Hepatocyte (in vitro differentiated cells): ENCODE results near the gene ZBTB42. TPM values are rescaled to one million over a fixed set of nuclear protein-coding genes. Genes with fewer than 3 reads are reported as not detected.

ENCODE experiments used
- DNase-seq: peaks from one replicate; pipeline ENCODE4 v3.0.0-alpha.2; 2016; ENCODE audit warnings: low spot score
- H2AFZ ChIP-seq: fragments of 200-600 bp; sonication (generic); 2 replicates; pipeline ENCODE4 v1.6.0; 2016; ENCODE audit warnings: antibody characterized with exemption, mild to moderate bottlenecking
- H3K27ac ChIP-seq: fragments of 200-600 bp; sonication (generic); 2 replicates; pipeline ENCODE4 v1.5.1; 2016; ENCODE audit warnings: mild to moderate bottlenecking
- H3K27me3 ChIP-seq: fragments of 200-600 bp; sonication (generic); 2 replicates; pipeline ENCODE4 v1.6.1; 2016
- H3K36me3 ChIP-seq: fragments of 200-600 bp; sonication (generic); replicated peaks from 2 replicates; pipeline ENCODE4 v1.5.1; 2016; ENCODE audit warnings: low read depth; ENCODE audit not compliant: insufficient read depth
- H3K4me1 ChIP-seq: fragments of 200-600 bp; sonication (generic); 2 replicates; pipeline ENCODE4 v1.5.1; 2016; ENCODE audit warnings: mild to moderate bottlenecking, moderate library complexity; ENCODE audit not compliant: insufficient read depth
- H3K4me2 ChIP-seq: fragments of 200-600 bp; sonication (generic); 2 replicates; pipeline ENCODE4 v1.6.0; 2016
- H3K4me3 ChIP-seq: fragments of 200-600 bp; sonication (generic); 2 replicates; pipeline ENCODE4 v1.5.1; 2016; ENCODE audit warnings: mild to moderate bottlenecking
- H3K79me2 ChIP-seq: fragments of 200-600 bp; sonication (generic); 2 replicates; pipeline ENCODE4 v1.6.0; 2017; ENCODE audit warnings: mild to moderate bottlenecking
- H3K9me2 ChIP-seq: fragments of 200-600 bp; sonication (generic); replicated peaks from 2 replicates; pipeline ENCODE4 v1.6.0; 2017; ENCODE audit warnings: mild to moderate bottlenecking; ENCODE audit not compliant: insufficient read depth
- H3K9me3 ChIP-seq: fragments of 200-600 bp; sonication (generic); 2 replicates; pipeline ENCODE4 v1.5.1; 2016; ENCODE audit warnings: low read depth, mild to moderate bottlenecking
- H4K20me1 ChIP-seq: fragments of 200-600 bp; sonication (generic); 2 replicates; pipeline ENCODE4 v1.6.0; 2016; ENCODE audit warnings: mild to moderate bottlenecking; ENCODE audit not compliant: insufficient read depth, poor library complexity, severe bottlenecking
- EZH2 ChIP-seq: fragments of 200-600 bp; sonication (generic); IDR thresholded peaks from 2 replicates; pipeline ENCODE4 v1.6.1; 2016; ENCODE audit warnings: antibody characterized with exemption, mild to moderate bottlenecking, borderline replicate concordance
- EZH2phosphoT487 ChIP-seq: fragments of 200-600 bp; sonication (generic); IDR thresholded peaks from one replicate; pipeline ENCODE4 v1.6.1; 2018; ENCODE audit warnings: antibody characterized with exemption, mild to moderate bottlenecking, low read depth, moderate library complexity; ENCODE audit not compliant: unreplicated experiment, severe bottlenecking
- WGBS: methylation state at CpG from one replicate; pipeline ENCODE4 v1.1.6; 2016; ENCODE audit warnings: low lambda C conversion rate; ENCODE audit errors: missing lambda C conversion rate; 5-methylcytosine and 5-hydroxymethylcytosine counted together
- polyA plus RNA-seq: library from polyadenylated mRNA; unstranded; fragments of >200 nt; fragmentation: Nextera tagmentation; extraction: Ambion mirVana; gene quantifications from 2 replicates; pipeline ENCODE4 v1.2.1, GENCODE V29; 2016
- total RNA-seq: library from RNA; depleted of rRNA; stranded (reverse); fragments of >200 nt; gene quantifications from 2 replicates; pipeline ENCODE4 v1.2.3, GENCODE V29; 2014
- TF ChIP-seq, protein P1 (sequence below): fragments of 200-600 bp; sonication (generic); IDR thresholded peaks from 2 replicates; pipeline ENCODE4 v1.5.1; 2016; ENCODE audit warnings: antibody characterized with exemption, mild to moderate bottlenecking; ENCODE audit not compliant: poor library complexity

ZBTB42 gene
- total and polyA plus RNA-seq, 2 experiments from 2014 or later = 3.6 to 8.6 TPM

- no peak overlapping the region for H3K4me2 ChIP-seq
- H3K27me3 ChIP-seq = no peaks in the 10 kb centered on the region
- no peak overlapping the region for H3K27ac ChIP-seq
- TF ChIP-seq EZH2 (no peak), EZH2phosphoT487 (no peak)
- TF ChIP-seq, protein P1, sequence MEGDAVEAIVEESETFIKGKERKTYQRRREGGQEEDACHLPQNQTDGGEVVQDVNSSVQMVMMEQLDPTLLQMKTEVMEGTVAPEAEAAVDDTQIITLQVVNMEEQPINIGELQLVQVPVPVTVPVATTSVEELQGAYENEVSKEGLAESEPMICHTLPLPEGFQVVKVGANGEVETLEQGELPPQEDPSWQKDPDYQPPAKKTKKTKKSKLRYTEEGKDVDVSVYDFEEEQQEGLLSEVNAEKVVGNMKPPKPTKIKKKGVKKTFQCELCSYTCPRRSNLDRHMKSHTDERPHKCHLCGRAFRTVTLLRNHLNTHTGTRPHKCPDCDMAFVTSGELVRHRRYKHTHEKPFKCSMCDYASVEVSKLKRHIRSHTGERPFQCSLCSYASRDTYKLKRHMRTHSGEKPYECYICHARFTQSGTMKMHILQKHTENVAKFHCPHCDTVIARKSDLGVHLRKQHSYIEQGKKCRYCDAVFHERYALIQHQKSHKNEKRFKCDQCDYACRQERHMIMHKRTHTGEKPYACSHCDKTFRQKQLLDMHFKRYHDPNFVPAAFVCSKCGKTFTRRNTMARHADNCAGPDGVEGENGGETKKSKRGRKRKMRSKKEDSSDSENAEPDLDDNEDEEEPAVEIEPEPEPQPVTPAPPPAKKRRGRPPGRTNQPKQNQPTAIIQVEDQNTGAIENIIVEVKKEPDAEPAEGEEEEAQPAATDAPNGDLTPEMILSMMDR = peak; percentile 52
- peaks cover 19% of the 10 kb centered on the region for H3K79me2 ChIP-seq
- peak; percentile 81 for DNase-seq
- no peaks in the 10 kb centered on the region for H4K20me1 ChIP-seq
- 25% methylated on average over 22 of the region's 22 CpGs for WGBS
- H3K36me3 ChIP-seq = no peaks in the 10 kb centered on the region
- H2AFZ ChIP-seq = no peak overlapping the region
- no peak overlapping the region for H3K4me3 ChIP-seq
- H3K4me1 ChIP-seq = peaks cover 14% of the 10 kb centered on the region
- no peaks in the 10 kb centered on the region for H3K9me2 ChIP-seq
- no peaks in the 10 kb centered on the region for H3K9me3 ChIP-seq
Observed at GRCh38 chr14:104820669-104821228, 19.8 kb downstream of the ZBTB42 start.

DNA sequence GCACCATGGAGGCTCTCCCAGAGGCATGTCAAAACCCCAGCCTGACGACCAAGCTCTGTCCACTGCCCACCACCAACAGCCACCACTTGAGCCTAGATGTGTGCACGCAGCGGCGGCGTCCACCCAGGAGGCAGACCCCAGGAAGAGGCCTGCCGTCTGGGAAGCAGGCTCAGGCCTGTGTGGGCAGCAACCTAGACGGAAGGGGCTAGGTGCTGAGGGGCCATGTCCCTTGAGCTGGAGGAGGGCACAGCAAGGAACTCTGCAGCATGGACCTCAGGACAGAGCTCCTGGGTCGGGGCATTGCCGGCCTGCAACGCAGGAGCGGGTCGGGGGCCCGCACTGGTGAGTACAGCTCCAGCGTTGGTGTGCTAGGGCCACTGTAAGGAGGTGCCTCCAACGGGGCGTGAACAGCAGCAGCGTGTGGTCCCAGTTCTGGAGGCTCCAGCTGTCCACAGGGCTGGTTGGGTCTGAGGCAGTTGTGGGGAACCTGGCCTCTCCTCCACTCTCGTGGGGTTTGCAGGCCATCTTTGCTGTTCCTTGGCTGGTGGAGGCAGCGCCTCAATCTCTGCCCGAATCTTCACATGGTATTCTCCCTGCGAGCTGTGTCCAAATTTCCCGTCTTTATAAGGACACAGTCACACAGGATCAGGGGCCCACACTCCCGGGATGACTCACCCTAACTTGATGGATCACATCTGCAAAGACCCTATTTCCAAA lies 20.5 kb downstream of the ZBTB42 start:
- peak; percentile 1 for DNase-seq
- Histone ChIP-seq H3K79me2 (peaks cover 19% of the 10 kb centered on the region), H4K20me1 (no peaks in the 10 kb centered on the region), H2AFZ (no peak overlapping the region), H3K9me3 (no peaks in the 10 kb centered on the region), H3K9me2 (no peaks in the 10 kb centered on the region), H3K36me3 (no peaks in the 10 kb centered on the region), H3K27ac (no peak overlapping the region), H3K4me1 (peaks cover 14% of the 10 kb centered on the region), H3K27me3 (no peaks in the 10 kb centered on the region), H3K4me3 (no peak overlapping the region), H3K4me2 (no peak overlapping the region)
- TF ChIP-seq EZH2 (no peak), EZH2phosphoT487 (no peak)
- TF ChIP-seq, protein P1 = no peak
- 87% methylated on average over 23 of the region's 23 CpGs for WGBS

DNA sequence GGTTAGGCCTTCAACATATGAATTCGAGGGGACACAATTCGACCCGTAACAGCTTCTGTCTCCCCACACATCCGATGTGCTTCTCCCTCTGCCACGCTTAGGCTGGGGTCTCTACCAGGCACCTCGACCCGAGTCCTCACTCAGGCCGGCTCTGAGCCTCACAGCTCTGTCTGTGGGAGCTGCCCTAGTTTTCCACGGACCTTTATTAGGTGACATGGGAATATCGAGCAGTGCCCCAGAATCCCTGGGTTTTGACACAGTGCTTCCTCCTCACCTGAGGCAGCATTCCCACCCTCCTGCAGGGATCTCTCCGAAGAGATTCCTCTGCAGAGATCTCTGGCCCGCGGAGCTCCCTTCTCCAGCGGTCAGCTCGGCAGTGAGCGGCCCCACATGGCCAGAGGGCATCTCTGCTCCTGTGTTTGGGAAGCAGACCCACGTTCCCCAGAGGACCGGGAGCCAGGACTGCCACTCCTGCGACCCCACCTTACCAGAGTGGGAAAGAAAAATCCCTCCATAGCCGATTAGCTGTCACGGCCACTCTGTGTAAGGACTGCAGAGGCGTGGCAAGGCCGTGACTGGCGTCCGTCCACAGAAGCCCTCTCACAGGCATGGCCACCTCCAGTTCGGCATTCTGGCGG lies 21.2 kb downstream of the ZBTB42 start:
- 88% methylated on average over 27 of the region's 27 CpGs for WGBS
- H3K79me2 ChIP-seq = peaks cover 12% of the 10 kb centered on the region
- no peaks in the 10 kb centered on the region for H3K27me3 ChIP-seq
- no peaks in the 10 kb centered on the region for H3K9me2 ChIP-seq
- H3K36me3 ChIP-seq = no peaks in the 10 kb centered on the region
- TF ChIP-seq EZH2phosphoT487 = no peak
- no peak for TF ChIP-seq EZH2
- TF ChIP-seq, protein P1 = no peak
- no peak overlapping the region for H2AFZ ChIP-seq
- H4K20me1 ChIP-seq = no peaks in the 10 kb centered on the region
- DNase-seq = peak; percentile 4
- H3K4me1 ChIP-seq = peaks cover 14% of the 10 kb centered on the region
- H3K4me2 ChIP-seq = no peak overlapping the region
- no peaks in the 10 kb centered on the region for H3K9me3 ChIP-seq
- no peak overlapping the region for H3K4me3 ChIP-seq
- no peak overlapping the region for H3K27ac ChIP-seq
